Mesenchymal stem cell (in vitro differentiated cells and primary cell): ENCODE data around the gene CCDC27.
A peak's percentile ranks its signal among the peaks of the same experiment; 100 is the strongest.

Experiments used
- DNase-seq: peaks from one replicate; pipeline ENCODE4 v3.0.0-alpha.2; 2013
- H2AFZ ChIP-seq: one replicate; pipeline ENCODE4 v1.6.1; 2013; ENCODE audit warnings: low read depth, mild to moderate bottlenecking, control low read depth, inconsistent platforms, low read length, moderate library complexity
- H2AK5ac ChIP-seq: 2 replicates; pipeline ENCODE4 v1.6.1; 2013; ENCODE audit warnings: low read length, moderate library complexity, mild to moderate bottlenecking, inconsistent platforms; ENCODE audit not compliant: severe bottlenecking
- H2BK120ac ChIP-seq: one replicate; pipeline ENCODE4 v1.6.1; 2013; ENCODE audit warnings: low read depth, mild to moderate bottlenecking, inconsistent platforms, low read length, moderate library complexity
- H2BK12ac ChIP-seq, 2 experiments: one replicate each; pipeline ENCODE4 v1.6.1; 2013; ENCODE audit warnings: inconsistent platforms in 2 of 2, low read length in 2 of 2, mild to moderate bottlenecking in 2 of 2, moderate library complexity in 2 of 2, control low read depth in 1 of 2
- H2BK15ac ChIP-seq: one replicate; pipeline ENCODE4 v1.6.1; 2013; ENCODE audit warnings: mild to moderate bottlenecking, low read depth, inconsistent platforms; ENCODE audit not compliant: poor library complexity, severe bottlenecking
- H2BK5ac ChIP-seq: 2 replicates; pipeline ENCODE4 v1.6.1; 2013; ENCODE audit warnings: low read depth, mild to moderate bottlenecking, low read length, control low read depth, inconsistent platforms; ENCODE audit not compliant: poor library complexity, severe bottlenecking
- H3K14ac ChIP-seq, 2 experiments: one replicate each; pipeline ENCODE4 v1.6.1; 2013; ENCODE audit warnings: inconsistent platforms in 2 of 2, low read length in 2 of 2, control low read depth in 1 of 2, mild to moderate bottlenecking in 1 of 2, moderate library complexity in 1 of 2
- H3K18ac ChIP-seq, 2 experiments: one replicate each; pipeline ENCODE4 v1.6.1; 2013; ENCODE audit warnings: inconsistent platforms in 2 of 2, low read length in 2 of 2, control low read depth in 1 of 2, low read depth in 1 of 2, mild to moderate bottlenecking in 1 of 2
- H3K23ac ChIP-seq, 2 experiments: one replicate each; pipeline ENCODE4 v1.6.1; 2013; ENCODE audit warnings: inconsistent platforms in 2 of 2, low read length in 2 of 2, mild to moderate bottlenecking in 2 of 2, moderate library complexity in 2 of 2, control low read depth in 1 of 2
- H3K27ac ChIP-seq: 2 replicates; pipeline ENCODE4 v1.5.1; 2013; ENCODE audit warnings: mild to moderate bottlenecking, moderate library complexity, low read length, control low read depth, inconsistent platforms; ENCODE audit not compliant: poor library complexity, severe bottlenecking
- H3K27me3 ChIP-seq, 2 experiments: 2 replicates each; pipeline versions ENCODE4 v1.6.1 to v1.7.0; 2013; ENCODE audit warnings: low read length in 2 of 2, mild to moderate bottlenecking in 2 of 2, moderate library complexity in 2 of 2, control low read depth in 1 of 2, inconsistent platforms in 1 of 2; ENCODE audit not compliant: control insufficient read depth in 1 of 2, insufficient read depth in 1 of 2
- H3K36me3 ChIP-seq, 2 experiments: 2 replicates each; pipeline versions ENCODE4 v1.6.1 to v1.7.0; 2013; ENCODE audit warnings: low read length in 2 of 2, control low read depth in 1 of 2, inconsistent platforms in 1 of 2, low read depth in 1 of 2, mild to moderate bottlenecking in 1 of 2; ENCODE audit not compliant: insufficient read depth in 2 of 2, control insufficient read depth in 1 of 2
- H3K4ac ChIP-seq, 2 experiments: one replicate each; pipeline ENCODE4 v1.6.1; 2013; ENCODE audit warnings: inconsistent platforms in 2 of 2, low read length in 2 of 2, mild to moderate bottlenecking in 2 of 2, moderate library complexity in 2 of 2, control low read depth in 1 of 2, low read depth in 1 of 2
- H3K4me1 ChIP-seq: 2 replicates; pipeline ENCODE4 v1.6.1; 2013; ENCODE audit warnings: low read depth, low read length, control low read depth; ENCODE audit not compliant: control insufficient read depth, insufficient read depth
- H3K4me2 ChIP-seq: 2 replicates; pipeline ENCODE4 v1.6.1; 2013; ENCODE audit warnings: low read length, mild to moderate bottlenecking, inconsistent platforms; ENCODE audit not compliant: poor library complexity, severe bottlenecking
- H3K4me3 ChIP-seq, 2 experiments: 2 replicates each; pipeline versions ENCODE4 v1.5.1 to v1.7.0; 2013; ENCODE audit warnings: low read length in 2 of 2, mild to moderate bottlenecking in 2 of 2, control low read depth in 1 of 2, low read depth in 1 of 2; ENCODE audit not compliant: insufficient read depth in 1 of 2
- H3K79me1 ChIP-seq: replicated peaks from 2 replicates; pipeline ENCODE4 v1.6.1; 2013; ENCODE audit warnings: mild to moderate bottlenecking, control low read depth, low read length, inconsistent platforms; ENCODE audit not compliant: poor library complexity, severe bottlenecking
- H3K9ac ChIP-seq: 2 replicates; pipeline ENCODE4 v1.7.0; 2013; ENCODE audit warnings: mild to moderate bottlenecking, low read length, moderate library complexity
- H3K9me3 ChIP-seq: 2 replicates; pipeline ENCODE4 v1.7.0; 2013; ENCODE audit warnings: mild to moderate bottlenecking, low read length; ENCODE audit not compliant: control insufficient read depth
- H4K8ac ChIP-seq: one replicate; pipeline ENCODE4 v1.6.1; 2013; ENCODE audit warnings: inconsistent platforms, mild to moderate bottlenecking, low read length, moderate library complexity
- H4K91ac ChIP-seq: one replicate; pipeline ENCODE4 v1.6.1; 2013; ENCODE audit warnings: mild to moderate bottlenecking, low read length, inconsistent platforms
- WGBS: methylation state at CpG from one replicate; pipeline ENCODE4 v1.1.7; 2013; ENCODE audit warnings: mixed read lengths; 5-methylcytosine and 5-hydroxymethylcytosine counted together

The CCDC27 gene

DNA sequence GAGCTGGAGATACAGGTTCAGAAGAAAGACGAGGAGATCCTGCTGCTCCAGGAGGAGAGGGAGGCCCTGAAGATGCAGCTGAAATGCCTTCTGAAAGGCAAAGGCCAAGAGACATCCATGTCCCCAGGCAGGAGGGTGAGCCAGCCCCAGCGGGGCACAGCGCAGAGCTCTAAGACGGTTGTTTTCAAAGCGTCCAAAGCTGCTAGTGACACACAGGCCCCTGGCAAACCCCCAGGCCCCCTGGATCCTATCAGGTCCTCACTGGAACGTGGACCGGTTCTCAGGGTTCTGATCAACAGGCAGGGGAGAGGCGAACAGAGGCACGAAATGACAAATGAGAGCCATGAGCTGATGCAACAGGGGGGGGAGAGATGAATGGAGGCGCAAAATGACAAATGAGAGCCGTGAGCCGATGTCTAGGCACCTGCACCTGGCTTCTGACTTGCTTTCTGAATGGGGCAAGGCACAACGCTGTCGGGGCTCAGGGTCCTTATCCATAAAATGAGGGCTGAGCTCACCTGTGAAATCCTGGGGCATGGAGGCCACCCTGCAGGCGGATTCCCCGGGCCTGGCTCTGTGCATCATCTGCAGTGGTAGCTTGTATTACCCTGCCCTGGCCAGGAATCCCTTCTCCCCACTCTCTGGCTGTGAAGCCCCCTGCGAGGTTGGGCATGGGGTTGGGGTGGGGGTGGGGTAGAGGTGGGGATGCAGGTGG, 9.2 kb downstream of the CCDC27 start:
- 86% methylated on average over 17 of the region's 17 CpGs for WGBS
- no peak overlapping the region for H4K8ac ChIP-seq
- H3K18ac ChIP-seq, result no peak overlapping the region

DNA sequence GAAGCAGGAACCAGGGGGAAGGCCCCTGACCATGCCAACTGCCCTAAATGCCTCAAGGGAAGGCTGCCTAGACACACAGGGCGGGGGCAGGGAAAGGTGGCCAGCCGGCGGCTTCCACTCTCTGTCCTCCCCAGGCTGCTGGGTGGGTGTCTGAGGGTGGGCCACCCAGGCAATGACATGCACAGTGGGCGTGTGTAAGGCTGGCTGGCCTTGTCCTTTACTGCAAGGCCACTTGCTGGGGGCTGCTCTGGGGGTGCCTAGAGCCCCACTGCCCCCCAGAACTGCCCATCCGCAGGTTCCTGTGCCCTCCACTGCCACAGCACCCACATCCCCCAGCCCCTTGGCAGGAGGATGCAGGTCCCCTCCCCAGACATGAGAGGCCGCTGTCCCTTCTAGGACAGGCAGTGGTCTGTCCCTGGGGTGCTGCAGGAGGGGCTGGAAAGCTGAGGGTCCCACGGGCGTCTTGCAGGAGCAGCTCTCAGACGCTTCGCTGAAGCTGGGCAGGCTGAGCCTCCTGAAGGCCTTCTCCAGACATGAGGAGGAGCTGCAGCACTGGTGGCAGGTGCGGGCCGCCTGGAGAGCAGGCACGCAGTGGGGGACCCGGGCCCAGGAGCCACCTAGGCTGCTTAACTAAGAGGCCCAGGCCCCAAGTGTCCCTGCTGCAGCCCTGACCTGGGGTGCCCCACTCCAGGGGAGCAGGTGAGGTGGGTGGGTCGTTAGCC, 10.1 kb downstream of the CCDC27 start:
- Histone ChIP-seq H3K4ac (no peak overlapping the region), H3K27ac (no peak overlapping the region), H2AK5ac (no peak overlapping the region), H3K23ac (no peak overlapping the region), H3K9me3 (peaks cover 7% of the 10 kb centered on the region), H3K4me3 (no peak overlapping the region), H2BK5ac (no peak overlapping the region), H3K14ac (no peak overlapping the region), H2BK12ac (no peak overlapping the region), H4K91ac (no peak overlapping the region), H3K27me3 (peaks cover 5 to 53% of the 10 kb centered on the region in 2 experiments), H2AFZ (no peak overlapping the region), H3K36me3 (no peaks in the 10 kb centered on the region), H4K8ac (no peak overlapping the region), H3K79me1 (no peaks in the 10 kb centered on the region), H3K4me2 (no peak overlapping the region), H2BK15ac (no peak overlapping the region), H2BK120ac (no peak overlapping the region), H3K18ac (no peak overlapping the region), H3K9ac (no peak overlapping the region), H3K4me1 (no peaks in the 10 kb centered on the region)
- WGBS, result 76% methylated on average over 12 of the region's 15 CpGs
- no peak for DNase-seq

More for the DNA sequence above, 9.2 kb downstream of the CCDC27 start:
- Histone ChIP-seq H3K79me1 (no peaks in the 10 kb centered on the region), H3K4ac (no peak overlapping the region), H2BK120ac (no peak overlapping the region), H2BK12ac (no peak overlapping the region), H3K36me3 (no peaks in the 10 kb centered on the region), H4K91ac (no peak overlapping the region), H3K4me3 (no peak overlapping the region), H3K9me3 (peaks cover 7% of the 10 kb centered on the region), H2AK5ac (no peak overlapping the region), H2BK15ac (no peak overlapping the region), H2AFZ (no peak overlapping the region), H3K14ac (no peak overlapping the region), H3K27me3 (peaks cover 9 to 56% of the 10 kb centered on the region in 2 experiments), H3K4me1 (no peaks in the 10 kb centered on the region), H3K23ac (no peak overlapping the region), H2BK5ac (no peak overlapping the region), H3K4me2 (no peak overlapping the region), H3K27ac (no peak overlapping the region), H3K9ac (no peak overlapping the region)
- no peak for DNase-seq

DNA sequence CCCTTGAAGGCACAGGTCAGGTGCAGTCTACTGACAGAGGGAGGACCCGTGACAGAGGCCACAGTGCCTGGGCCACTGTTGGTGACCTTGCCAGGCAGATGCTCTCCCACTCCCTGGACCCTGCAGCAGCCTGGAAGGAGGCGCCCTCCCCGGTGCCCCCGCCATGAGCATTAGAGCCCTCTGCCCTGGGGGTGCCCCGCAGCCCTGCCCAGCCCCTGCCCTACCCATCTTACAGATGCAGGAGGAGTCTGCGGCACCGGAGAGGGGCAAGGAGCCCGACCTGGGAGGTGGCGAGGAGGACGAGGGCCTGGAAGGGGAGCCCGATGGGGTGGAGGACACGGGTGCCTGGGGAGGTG, 10.6 kb downstream of the CCDC27 start:
- H3K23ac ChIP-seq, result no peak overlapping the region
- H2AFZ ChIP-seq, result no peak overlapping the region
- peaks cover 5 to 54% of the 10 kb centered on the region in 2 experiments for H3K27me3 ChIP-seq
- H3K9ac ChIP-seq, result no peak overlapping the region
- DNase-seq, result no peak
- H3K27ac ChIP-seq, result no peak overlapping the region
- no peak overlapping the region for H2BK5ac ChIP-seq
- H2BK120ac ChIP-seq, result no peak overlapping the region
- 90% methylated on average over 12 of the region's 12 CpGs for WGBS
- no peak overlapping the region for H3K4ac ChIP-seq
- no peak overlapping the region for H3K4me2 ChIP-seq
- H2BK15ac ChIP-seq, result no peak overlapping the region
- no peaks in the 10 kb centered on the region for H3K36me3 ChIP-seq
- H2BK12ac ChIP-seq, result no peak overlapping the region
- no peak overlapping the region for H3K4me3 ChIP-seq
- H3K4me1 ChIP-seq, result no peaks in the 10 kb centered on the region
- peaks cover 7% of the 10 kb centered on the region for H3K9me3 ChIP-seq
- no peak overlapping the region for H2AK5ac ChIP-seq
- no peaks in the 10 kb centered on the region for H3K79me1 ChIP-seq
- H4K8ac ChIP-seq, result no peak overlapping the region
- no peak overlapping the region for H4K91ac ChIP-seq
- H3K18ac ChIP-seq, result no peak overlapping the region
- H3K14ac ChIP-seq, result no peak overlapping the region

DNA sequence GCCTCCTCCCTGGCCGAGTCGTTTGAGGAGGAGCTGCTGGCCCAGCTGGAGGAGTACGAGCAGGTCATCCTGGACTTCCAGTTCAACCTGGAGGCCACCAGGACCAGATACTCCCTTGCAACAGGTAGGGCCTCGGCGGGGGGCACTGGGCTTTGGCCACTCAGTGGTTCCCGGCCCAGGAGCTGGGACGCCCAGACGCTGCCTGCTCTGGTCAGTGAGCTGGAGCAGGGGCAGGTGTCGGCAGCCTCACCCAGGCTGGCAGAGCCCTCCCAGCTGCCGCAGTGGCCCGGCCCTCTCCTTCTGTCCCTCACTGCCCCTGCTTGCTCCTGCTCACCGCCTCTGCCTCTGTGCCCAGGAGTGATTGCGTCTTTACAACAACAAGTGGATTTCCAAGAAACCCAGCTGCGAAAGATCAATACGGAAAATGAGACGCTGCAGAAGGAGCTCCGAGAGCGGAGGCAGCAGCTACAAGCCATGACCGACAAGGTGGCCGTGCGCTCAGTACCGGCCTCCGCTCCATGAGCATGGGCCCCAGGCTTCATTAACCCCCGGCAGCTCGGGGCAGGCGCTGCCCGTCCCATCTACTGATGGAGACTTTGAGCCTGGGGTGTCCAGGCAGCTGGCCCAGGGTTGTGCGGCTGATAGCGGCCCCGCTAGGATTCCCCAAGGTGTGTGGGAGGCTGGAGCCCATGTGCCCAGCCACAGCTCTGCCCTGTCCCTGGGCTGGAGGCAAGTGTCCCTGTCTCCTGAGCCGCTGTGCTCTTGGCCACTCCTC, 11.3 kb downstream of the CCDC27 start:
- H2BK15ac ChIP-seq, result peak overlapping the region; percentile 2
- no peak overlapping the region for H3K14ac ChIP-seq
- no peak for DNase-seq
- H3K4ac ChIP-seq, result no peak overlapping the region
- H2BK120ac ChIP-seq, result no peak overlapping the region
- no peak overlapping the region for H3K4me2 ChIP-seq
- H2AK5ac ChIP-seq, result no peak overlapping the region
- H2BK12ac ChIP-seq, result no peak overlapping the region
- H3K27me3 ChIP-seq, result peaks cover 5 to 59% of the 10 kb centered on the region in 2 experiments
- no peak overlapping the region for H4K8ac ChIP-seq
- 91% methylated on average over 31 of the region's 31 CpGs for WGBS
- H4K91ac ChIP-seq, result peak overlapping the region; percentile 18
- H3K9me3 ChIP-seq, result peaks cover 7% of the 10 kb centered on the region
- no peaks in the 10 kb centered on the region for H3K36me3 ChIP-seq
- no peak overlapping the region for H2BK5ac ChIP-seq
- no peaks in the 10 kb centered on the region for H3K4me1 ChIP-seq
- no peaks in the 10 kb centered on the region for H3K79me1 ChIP-seq
- H3K27ac ChIP-seq, result no peak overlapping the region
- no peak overlapping the region for H3K18ac ChIP-seq
- no peak overlapping the region for H3K23ac ChIP-seq
- no peak overlapping the region for H3K4me3 ChIP-seq
- H2AFZ ChIP-seq, result no peak overlapping the region
- no peak overlapping the region for H3K9ac ChIP-seq
